ENCODE results near the gene SPTLC3.

SPTLC3 gene

DNA sequence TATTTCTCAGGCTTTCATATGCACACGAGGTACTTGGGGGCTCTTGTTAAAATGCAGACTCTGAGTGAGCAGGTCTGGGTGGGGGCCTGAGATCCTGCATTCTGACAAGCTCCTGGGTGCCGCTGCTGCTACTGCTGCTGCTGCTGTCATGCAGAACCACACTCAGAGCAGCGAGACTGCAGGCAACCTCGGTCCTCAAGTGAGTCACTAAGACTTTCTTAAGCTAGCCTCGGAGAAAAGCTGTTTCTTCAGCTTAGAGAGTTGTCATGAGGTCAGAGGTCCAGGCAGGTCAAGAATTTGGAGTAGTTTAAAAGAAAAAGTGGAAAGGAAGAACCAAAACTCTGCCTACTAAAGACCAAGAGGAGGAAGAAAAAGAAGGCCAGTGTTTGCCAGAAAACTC lies 92.9 kb downstream of the SPTLC3 start:
- no peak for DNase-seq

DNA sequence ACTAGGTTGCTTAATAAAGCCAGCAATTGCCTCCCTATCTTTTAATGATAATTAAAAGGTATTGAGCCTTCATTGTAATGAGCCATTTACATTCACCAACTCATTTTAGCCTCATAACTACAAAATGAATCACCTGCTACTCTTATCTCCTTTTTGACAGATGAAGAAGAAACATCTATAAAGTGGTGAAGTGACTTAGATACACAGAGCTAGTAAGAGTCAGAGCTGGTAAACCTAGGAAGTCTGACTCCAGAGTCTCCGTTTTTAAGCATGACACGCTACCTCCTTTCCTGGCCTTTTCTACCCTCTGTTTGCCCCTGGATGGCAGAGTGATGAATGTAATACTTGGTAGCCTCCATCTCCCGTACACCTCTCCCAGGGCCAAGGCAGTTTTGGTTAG lies 93.5 kb downstream of the SPTLC3 start:
- no peak for DNase-seq

DNA sequence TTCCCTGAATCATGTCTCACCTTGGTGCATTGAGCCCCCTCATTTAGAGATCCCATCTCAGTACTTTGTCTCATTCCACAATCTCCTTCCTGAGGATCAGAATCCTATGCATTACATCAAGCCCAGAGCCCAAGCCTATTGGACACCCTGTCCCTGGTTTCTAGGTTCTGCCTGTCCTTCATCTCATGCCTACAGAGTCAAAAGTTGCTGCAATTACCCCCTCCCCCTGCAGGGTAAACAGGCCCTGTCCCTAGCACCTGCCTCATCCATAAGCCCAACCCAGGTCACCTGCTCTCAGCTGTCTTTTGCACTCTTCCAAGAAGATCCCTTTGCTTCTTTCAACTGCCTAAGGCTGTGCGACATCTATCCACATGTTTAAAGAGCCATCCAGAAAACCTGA lies 93.9 kb downstream of the SPTLC3 start:
- no peak for DNase-seq

DNA sequence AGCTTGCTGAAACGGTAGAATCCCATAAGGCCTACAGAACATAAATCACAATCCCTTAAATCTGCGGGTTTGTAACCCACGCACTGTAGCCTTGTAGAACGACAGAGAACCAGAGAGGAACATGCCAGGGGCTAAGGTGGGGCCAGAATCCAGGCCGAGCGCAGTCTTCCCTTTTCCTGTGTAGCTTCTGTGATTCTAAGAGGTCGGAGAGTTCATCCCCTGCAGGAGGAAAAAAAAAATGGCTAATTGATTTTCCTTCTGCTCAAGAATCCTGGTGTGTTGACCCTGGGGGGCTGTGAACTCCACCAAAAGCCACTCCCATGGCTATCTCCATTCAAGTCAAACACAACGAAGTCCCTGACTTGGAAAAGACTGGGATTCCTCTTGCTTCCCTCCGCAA lies 96.3 kb downstream of the SPTLC3 start:
- no peak for DNase-seq

DNA sequence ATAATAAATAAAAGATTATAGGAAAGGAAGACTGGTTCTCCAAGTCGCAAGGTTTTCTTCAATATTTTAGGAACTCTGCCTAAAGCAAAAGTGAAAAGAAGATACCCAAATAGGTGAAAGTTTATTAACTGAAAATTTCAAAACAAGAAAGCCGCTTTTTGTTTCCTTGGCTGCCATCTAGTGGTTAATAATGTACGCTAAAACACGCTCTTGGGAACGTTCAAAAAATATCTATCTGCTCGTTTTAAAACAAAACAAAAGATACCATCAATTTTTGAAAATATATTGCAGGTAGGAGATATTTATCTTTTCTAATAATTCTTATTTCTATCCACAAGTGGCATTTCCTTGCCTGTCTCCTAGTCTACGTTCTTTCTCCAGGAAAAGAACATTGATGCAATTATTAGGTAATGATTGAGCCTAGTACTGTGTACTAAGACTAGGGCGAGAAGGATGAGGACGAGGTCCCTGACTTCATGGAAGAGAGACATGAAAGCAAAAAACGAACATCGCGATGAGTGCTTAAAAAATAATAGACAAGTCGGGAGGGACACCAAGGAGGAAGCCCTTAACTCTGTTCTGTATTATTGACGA lies 97.2 kb downstream of the SPTLC3 start:
- no peak for DNase-seq

DNA sequence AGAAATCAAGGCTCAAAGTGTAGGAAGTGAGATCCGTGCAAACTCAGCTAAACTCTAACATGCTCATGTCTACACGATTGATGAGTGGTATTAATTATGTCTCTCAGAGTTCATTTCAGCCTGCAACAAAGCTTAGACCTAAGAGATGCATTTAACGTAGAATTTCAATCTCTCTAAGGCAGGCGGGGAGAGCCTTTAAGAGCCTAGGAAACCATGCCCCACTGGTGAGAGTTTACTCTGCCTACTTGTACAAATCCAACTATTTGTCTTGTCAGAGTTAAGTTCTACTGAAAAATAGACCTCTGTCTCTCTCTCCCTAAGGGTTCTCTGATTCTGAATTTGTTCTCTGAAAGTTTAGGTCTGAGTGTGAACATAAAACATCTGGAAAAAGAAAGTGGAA lies 100.9 kb downstream of the SPTLC3 start:
- DNase-seq, result no peak

DNA sequence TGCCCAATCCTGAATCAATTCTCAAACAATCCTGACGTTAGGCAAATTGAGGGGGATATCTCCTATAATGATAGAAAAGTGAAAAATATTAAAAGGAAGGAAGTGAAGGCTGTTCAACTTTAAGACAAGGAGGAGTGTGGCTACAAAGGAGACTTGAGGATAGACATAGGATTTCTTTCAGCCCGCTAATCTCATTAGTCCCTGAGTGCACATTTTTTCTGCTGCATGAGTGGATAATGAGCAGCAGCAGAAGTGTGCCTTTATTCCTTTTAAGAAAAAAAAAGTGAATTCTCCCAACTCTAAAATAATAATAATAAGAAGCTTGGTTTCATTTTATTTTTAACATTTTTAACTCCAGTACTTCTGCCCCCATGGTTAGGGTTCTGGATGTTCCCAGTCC lies 102.0 kb downstream of the SPTLC3 start:
- DNase-seq, result no peak

DNA sequence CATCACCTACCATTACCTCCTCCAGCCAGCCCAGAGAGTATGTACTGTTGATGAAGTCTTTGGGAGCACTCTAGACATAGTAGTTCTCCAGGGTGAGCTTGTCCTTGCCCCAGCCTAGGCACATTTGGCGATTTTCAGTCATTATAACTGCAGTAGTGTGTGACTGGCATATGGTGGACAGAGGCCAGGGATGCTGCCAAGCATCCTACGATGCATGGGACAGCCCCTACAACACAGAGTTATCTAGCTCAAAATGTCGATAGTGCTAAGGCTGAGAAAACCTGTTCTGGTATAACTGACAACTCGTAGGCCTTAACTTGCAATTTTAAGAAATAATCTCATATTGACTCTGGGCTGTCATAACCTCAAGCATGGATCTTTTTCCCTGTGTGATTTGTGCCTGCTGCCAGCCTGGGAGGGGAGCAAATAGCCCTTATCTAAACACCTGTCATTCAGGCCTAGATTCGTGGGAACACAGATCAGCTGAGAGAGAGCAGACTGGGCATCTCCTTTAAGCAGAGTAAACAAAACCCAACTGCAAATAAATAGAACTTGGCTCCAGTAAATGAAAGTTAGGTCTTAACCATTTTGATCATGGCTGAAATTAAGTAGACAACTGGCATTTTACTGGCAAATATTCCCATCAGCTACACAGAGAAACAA lies 102.6 kb downstream of the SPTLC3 start:
- DNase-seq, result no peak

DNA sequence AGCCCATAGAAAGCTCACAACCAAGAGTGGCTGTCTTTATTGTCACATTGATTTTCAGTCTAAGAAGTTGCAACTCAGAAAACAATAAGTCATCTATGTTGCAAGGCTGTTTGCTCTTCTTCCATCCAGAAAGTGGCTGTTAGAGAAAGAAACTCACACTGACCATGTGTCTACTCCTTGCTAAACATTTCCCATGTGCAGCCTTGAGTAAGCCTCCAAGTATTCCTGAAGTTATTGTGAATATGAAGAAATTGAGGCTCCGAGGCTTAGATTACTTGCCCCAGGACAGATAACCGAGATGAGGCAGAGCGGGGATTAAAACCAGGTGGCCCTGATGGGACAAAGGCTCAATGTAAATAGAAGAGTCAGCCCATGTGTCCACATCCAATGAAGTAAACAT lies 105.0 kb downstream of the SPTLC3 start:
- DNase-seq, result no peak

DNA sequence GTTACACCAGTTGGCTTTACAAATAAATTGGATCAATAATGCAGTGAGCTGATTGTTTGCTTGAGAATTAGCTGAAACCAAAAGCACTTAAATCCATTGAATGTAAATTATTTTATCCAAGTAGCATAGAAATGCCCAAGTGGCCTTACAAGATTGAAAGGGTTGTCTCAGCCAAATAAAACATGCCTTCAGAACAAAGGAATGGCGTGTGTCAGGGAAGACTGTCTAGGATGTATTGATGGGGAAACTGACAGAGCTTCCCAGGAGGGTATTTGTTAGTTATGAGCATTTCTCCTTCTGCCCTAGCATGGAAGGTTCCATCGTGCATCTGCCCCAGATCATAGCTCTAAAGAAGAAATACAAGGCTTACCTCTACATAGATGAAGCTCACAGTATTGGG lies 108.4 kb downstream of the SPTLC3 start:
- no peak for DNase-seq

DNA sequence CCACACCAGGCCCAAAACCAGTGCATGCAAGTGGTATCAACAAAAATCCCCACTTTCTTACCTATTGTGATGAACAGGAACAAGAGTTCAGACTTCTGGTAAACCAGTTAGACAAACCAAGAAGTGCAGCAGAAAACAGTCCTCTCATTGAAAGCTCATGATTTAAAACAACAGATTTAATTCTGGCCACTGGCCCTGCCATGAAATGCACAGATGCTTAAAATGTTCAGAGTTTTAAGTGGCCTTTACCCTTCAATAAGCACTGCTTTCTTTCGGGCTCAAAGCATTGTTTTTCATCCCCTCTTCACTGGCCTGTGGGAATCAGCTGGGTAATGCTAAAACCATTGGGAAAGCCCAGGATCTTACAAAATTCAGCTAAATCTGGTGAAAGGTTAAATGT lies 109.9 kb downstream of the SPTLC3 start:
- DNase-seq, result no peak

DNA sequence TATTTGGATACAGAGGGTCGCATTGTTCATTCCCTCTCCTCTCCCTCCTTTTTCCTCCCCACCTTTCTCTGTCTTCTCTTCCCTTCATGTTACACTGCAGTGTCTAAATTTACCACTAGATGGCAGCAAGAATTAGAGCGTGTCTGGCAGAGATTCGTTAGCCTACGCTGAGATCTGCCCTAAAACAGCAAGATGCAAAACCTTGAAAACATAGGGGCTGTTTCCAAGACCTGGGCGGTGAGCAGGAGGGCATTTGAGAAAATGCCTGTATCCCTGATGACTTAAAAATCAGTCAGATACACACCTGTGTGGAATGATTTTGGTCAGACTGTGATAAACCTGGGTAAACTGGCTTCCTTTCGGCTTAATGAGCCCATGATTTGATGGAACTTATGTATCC lies 110.8 kb downstream of the SPTLC3 start:
- no peak for DNase-seq

DNA sequence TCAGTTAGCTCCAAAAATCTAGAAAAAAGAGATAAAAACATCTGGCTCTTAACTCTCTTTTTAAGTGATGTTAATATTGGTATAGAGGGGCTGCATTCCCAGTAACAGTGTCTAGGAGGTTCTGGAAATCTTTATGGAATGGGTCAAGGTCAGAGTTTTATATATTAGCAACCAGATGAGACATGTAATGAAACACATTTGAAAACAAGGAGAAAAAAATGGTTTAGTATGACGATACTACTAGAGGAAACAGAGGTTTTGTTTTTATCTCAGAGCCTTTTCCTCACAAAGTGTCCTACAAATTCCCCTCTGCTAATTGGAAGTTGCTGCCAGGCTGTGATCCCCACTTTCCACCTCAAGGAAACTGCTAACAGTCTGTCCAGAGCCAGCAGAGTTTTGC lies 111.7 kb downstream of the SPTLC3 start:
- DNase-seq, result no peak

DNA sequence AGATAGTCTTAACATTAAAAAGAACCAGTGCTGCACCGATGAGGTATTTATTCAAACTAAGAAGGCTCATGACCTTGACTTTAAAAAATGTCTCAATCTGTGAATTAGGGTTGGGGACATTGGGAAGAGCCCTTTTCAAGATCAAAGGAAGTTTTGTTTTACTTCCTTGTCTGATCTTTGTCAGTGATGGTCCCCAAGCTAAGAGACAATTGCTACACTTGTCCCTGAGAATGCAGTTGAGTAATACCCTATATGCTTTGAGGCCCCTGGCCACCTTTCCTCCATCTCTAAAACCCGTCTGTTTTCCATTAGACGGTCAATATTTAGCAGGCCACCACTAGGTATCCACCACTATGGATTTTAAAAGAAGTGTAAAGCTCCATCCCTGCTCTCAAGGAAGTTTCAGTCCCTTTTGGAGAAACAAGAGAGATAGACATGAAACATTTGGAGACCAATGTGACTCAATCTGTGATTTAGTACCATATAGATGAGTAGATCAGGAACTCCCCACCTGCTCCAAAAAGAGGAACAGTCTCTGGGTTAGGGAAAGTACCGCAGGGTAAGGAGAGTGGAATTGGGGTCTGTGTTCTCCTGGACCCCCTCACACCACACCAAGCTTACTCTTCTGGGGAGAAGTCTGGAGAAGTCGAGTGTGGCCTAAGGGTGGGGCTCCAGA lies 113.2 kb downstream of the SPTLC3 start:
- no peak for DNase-seq

DNA sequence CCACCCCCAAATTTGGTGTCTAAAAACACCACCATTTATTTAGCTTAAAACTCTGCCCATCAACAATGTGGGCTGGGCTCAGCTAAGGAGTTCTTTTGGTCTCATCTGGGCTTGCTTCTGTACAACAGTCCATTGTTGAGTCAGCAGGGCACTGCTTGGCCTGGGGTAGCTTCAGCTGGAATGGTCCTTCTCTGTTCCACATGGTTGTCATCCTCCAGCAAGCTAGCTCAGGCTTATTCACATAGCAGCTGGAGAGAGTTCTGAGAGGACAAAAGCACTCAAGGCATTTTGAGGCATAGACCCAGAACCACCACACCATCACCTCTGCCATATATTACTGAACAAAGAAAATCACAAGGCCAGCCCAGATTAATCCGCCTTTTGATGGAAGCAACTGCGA lies 116.7 kb downstream of the SPTLC3 start:
- no peak for DNase-seq

DNA sequence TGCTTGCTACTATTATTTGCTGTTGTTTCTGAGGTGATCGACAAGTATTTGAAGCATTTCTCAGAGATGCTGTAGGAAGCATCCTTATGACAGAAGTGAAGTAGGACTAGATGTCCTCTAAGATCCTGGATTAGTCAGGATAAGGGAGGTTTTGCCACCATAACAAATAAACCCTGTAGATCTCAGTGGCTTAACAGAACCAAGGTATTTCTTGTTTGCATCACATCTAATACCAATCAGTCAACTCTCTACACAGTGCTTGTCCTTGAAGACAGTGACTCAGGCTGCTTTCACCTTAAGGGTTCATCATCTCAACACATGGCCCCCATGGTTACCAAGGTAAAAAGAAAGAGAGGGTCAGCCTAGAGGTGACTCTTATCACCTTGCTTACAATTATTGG lies 119.4 kb downstream of the SPTLC3 start:
- no peak for DNase-seq

DNA sequence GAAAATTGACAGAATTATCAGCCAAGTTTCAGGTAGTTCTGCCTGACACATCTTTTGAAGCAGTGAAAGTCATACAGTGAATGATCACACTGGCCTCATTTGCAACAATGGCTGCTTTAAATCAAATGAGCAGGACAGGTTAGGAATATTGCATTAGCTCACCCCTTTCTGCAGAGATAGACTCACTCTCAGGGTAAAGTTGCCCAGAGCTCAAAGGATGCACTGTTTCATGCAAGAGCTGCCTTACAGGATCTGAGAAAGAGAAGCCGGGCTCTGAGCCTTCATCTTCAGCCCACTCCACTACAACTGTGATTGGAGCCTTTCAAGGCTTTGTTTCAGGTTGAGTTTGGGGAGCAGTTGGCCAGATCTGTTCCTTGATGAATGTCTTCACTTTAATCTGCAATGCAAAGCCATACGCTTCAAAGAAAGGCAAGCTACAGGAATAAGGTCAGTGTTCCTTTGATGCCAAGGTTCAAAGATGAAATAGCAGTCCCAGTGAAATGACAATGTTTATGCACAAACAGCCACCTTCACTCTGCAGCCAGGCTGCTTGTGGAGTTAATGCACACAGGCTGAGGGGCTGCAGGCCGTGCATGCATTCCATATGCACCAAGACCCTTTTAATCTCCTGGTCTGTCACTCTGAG lies 121.4 kb downstream of the SPTLC3 start:
- no peak for DNase-seq

DNA sequence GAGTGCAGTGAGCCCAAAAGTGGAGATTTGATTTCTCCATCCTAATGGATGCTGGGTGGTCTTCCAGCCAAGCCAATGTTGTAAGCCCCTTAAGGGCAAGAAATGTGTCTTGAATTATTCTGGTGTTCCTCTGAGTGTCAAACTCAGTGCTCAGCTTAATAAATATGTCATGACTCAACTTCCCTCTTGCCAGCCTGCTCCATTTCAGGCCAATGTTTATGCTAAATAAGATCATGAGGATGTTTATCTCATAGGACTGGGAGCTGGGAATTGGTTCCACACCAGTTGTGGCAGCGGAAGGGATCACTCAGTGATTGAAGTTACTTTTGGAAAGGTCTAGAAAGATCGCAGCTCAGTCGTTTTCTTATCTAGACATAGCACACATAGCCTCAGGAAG lies 121.9 kb downstream of the SPTLC3 start:
- no peak for DNase-seq

DNA sequence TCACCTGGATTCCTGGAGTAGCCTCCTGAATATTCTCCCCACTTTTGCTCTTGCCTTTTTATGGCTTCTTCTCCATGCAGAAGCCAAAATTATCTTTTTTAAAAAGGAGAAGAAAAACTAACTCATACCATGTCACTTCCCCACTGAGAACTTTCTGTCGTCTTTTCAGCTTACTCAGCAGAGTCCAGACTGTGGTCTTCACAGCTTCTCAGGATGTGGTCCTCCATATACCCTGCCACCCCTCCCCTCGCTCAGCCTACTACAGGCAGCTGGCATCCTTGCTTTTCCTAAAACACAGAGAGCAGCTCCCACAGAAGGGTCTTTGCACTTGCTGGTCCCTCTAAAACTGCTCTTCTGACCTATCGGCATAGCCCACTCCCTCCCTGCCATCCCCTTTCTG lies 122.9 kb downstream of the SPTLC3 start:
- no peak for DNase-seq

DNA sequence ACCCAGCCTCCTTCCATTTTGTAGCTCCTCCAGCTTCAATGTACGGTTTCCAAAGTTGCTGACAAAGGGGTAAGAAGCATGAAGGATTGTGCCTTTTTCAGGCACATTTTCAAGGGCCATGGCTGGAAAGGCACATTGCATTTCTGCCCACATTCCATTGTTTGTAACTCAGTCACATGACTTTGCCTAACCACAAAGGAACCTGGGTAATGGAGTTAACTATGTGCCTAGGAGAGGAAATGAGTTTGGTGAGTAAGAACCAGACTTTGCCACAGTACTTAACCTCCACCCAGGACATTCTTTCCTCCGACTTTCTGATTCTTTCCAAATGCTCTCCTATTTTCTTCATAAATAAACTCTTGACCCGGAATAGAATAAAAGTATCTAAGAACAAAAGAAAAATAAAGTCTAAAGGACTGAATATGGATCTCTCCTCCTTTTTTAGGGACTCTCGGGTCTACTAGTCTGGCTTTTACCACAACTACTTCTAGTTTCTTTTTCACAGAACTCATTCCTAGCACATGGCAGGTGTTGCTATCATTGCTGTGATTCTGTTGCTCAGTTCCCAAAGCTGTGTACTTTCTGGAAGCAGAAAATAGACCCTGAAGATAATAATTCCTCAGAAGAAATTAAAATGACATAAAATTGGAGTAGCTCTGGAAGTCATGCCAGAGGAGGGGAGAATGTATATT lies 130.8 kb downstream of the SPTLC3 start:
- DNase-seq, result no peak

DNA sequence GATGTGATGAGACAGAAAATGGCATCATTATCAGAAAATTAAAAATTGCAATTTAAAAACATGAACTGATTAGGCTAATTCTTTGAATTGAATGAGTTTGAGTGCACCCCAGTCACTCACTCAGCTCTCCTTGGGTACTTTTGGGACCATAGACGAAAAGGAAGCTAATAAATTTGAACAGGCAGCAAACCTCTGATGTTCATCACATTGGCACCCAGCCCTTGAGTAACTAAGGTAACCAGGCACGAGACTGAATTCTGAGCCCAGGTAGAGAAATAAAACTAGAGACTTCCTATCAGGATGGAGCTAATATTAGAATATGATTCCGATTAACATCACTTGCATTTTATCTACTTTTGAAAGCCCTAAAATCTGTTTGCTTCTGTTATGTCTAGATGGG lies 131.4 kb downstream of the SPTLC3 start:
- no peak for DNase-seq

DNA sequence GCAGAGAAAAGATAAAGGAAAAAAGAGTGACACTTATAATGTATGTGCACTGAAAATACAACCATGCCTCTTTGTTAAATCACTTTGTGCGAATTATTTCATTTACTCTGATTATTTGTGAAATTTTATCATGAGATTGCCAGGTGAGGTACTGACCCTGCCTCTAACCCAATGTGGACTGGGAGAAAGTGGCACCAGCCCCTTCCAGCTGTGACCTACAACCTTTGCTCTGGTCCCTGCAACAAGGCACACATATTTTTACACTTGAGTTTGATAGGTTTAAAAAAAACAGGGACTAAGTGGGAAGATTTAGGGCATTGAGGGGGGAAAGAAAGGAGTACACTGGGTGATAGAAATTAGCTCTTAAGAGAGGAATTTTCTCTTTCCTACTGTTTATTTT lies 132.0 kb downstream of the SPTLC3 start:
- DNase-seq, result no peak

DNA sequence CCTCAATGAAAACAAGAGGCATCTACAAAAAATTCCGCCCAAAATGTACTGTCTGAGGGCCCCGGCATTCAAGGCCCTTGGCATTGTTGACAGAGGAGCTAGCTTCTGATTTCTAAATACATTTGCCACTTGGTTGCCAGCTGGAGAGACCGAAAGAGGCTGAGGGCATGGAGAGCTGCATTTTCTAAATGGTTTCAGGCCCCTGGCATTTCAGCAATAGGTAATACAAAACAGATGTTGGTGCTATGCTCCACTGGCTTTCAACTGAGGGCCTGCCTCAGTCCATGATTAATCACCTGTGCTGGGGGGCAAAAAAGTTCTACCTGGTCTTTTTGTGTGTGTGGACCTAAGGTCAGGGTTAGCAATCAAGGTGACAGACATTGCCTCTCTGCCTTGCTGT lies 132.8 kb downstream of the SPTLC3 start:
- DNase-seq, result no peak

DNA sequence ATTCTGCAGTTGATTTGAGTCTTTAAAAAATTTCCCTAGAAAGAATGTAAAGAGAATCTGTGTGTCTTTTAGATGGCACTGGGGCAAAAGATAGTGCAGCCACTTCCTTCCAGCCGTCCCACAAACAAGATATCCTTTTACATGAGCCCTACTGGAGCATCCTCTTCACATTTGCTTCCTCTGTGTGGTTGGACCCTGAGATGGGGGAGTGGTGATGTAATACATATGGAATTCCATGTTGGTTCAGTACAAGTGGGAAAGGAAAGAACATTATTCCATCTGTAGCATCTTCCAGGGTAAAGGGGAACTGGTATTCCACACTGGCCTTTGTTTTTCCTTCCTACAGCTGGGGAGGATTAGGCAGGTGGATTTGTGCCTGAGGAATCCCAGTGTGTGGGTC lies 133.4 kb downstream of the SPTLC3 start:
- no peak for DNase-seq
